Endothelial cell of umbilical vein (primary cell): ENCODE measurements around the gene SPOPL. TPM values are rescaled to one million over a fixed set of nuclear protein-coding genes. Genes with fewer than 3 reads are reported as not detected.

Experiments
- BruUV-seq: library from RNA; stranded (reverse); fragments of 400-500 nt; replicated peaks from 2 replicates; lab custom pipeline; 2021; lab: Mats Ljungman, UMichigan
- CTCF ChIA-PET: fragments of 300-600, 350-600 bp; sonication (Branson Sonifier 250); formaldehyde crosslinking; loops from one replicate; lab custom pipeline; 2021; ENCODE audit warnings: antibody characterized with exemption, inconsistent platforms; lab: Charles Lee
- POLR2A ChIA-PET: fragments of 300-600, 350-600 bp; sonication (Branson Sonifier 250); formaldehyde crosslinking; loops from one replicate; lab custom pipeline; 2021; ENCODE audit warnings: antibody characterized with exemption, inconsistent platforms; lab: Charles Lee
- DNase-seq: peaks from one replicate; pipeline ENCODE4 v3.0.0-alpha.2; 2011; ENCODE audit warnings: low read depth, low spot score
- FAIRE-seq: peaks from 2 replicates; lab custom pipeline; 2011; peaks lifted over from hg19 to GRCh38; lab: Jason Lieb, UNC
- H2AFZ ChIP-seq: 2 replicates; pipeline ENCODE4 v1.6.0; 2012; ENCODE audit warnings: low read depth, low read length, control low read depth, inconsistent platforms
- H3K27ac ChIP-seq: 2 replicates; pipeline ENCODE4 v1.5.1; 2011; ENCODE audit warnings: low read depth, mild to moderate bottlenecking, control low read depth, low read length, moderate library complexity; ENCODE audit not compliant: insufficient read depth
- H3K27me3 ChIP-seq, 2 experiments: 2 replicates each; pipeline versions ENCODE4 v1.6.0 to v1.6.1; 2011; ENCODE audit warnings: low read length in 2 of 2, mixed read lengths in 1 of 2; ENCODE audit not compliant: control insufficient read depth in 2 of 2, insufficient read depth in 2 of 2
- H3K36me3 ChIP-seq, 2 experiments: 2 replicates in 1 of 2; 3 replicates in 1 of 2; pipeline ENCODE4 v1.5.1; 2011; ENCODE audit warnings: low read length in 2 of 2, mild to moderate bottlenecking in 1 of 2, moderate library complexity in 1 of 2; ENCODE audit not compliant: control insufficient read depth in 2 of 2, insufficient read depth in 2 of 2; ENCODE audit errors: extremely low read depth in 1 of 2
- H3K4me1 ChIP-seq: 3 replicates; pipeline ENCODE4 v1.5.1; 2011; ENCODE audit warnings: mild to moderate bottlenecking, low read length; ENCODE audit not compliant: control insufficient read depth, insufficient read depth; ENCODE audit errors: extremely low read depth
- H3K4me2 ChIP-seq: 2 replicates; pipeline ENCODE4 v1.6.1; 2011; ENCODE audit warnings: low read length, control low read depth, mixed read lengths; ENCODE audit not compliant: insufficient read depth
- H3K4me3 ChIP-seq, 3 experiments: fragments of 200-600 bp in 1 of 3; sonication (generic), shearing (Covaris generic) in 1 of 3; replicated peaks in 1 of 3; 2 replicates each; pipeline ENCODE4 v1.5.1; 2011 to 2016; ENCODE audit warnings: control low read depth in 3 of 3, low read length in 3 of 3, mild to moderate bottlenecking in 2 of 3, inconsistent platforms in 1 of 3, low read depth in 1 of 3, moderate library complexity in 1 of 3; ENCODE audit not compliant: insufficient read depth in 1 of 3
- H3K79me2 ChIP-seq: 2 replicates; pipeline ENCODE4 v1.6.0; 2012; ENCODE audit warnings: low read length, inconsistent platforms; ENCODE audit not compliant: control insufficient read depth, insufficient read depth
- H3K9ac ChIP-seq: replicated peaks from 2 replicates; pipeline ENCODE3; 2011; ENCODE audit warnings: low read length, control low read depth; ENCODE audit not compliant: insufficient read depth; ENCODE audit errors: extremely low read depth
- H3K9me1 ChIP-seq: replicated peaks from 3 replicates; pipeline ENCODE4 v1.6.0; 2011; ENCODE audit warnings: mild to moderate bottlenecking, low read length; ENCODE audit not compliant: control insufficient read depth, insufficient read depth; ENCODE audit errors: extremely low read depth
- H3K9me3 ChIP-seq: replicated peaks from 2 replicates; pipeline ENCODE4 v1.5.1; 2012; ENCODE audit warnings: low read length, inconsistent platforms; ENCODE audit not compliant: control insufficient read depth, insufficient read depth
- H4K20me1 ChIP-seq: replicated peaks from 2 replicates; pipeline ENCODE3; 2011; ENCODE audit warnings: mild to moderate bottlenecking, low read length; ENCODE audit not compliant: control insufficient read depth, insufficient read depth; ENCODE audit errors: extremely low read depth
- CTCF ChIP-seq, 2 donors: IDR thresholded peaks; 1 replicate in 1 of 2; 2 replicates in 1 of 2; pipeline ENCODE4 v1.5.1; 2011; ENCODE audit warnings: low read length in 2 of 2, mild to moderate bottlenecking in 2 of 2, moderate library complexity in 2 of 2, control low read depth in 1 of 2, inconsistent platforms in 1 of 2, low read depth in 1 of 2; ENCODE audit not compliant: insufficient read depth in 1 of 2; ENCODE audit errors: extremely low read depth in 1 of 2
- EZH2 ChIP-seq: IDR thresholded peaks from 2 replicates; pipeline ENCODE4 v1.6.1; 2012; ENCODE audit warnings: borderline replicate concordance, low read depth, mild to moderate bottlenecking, moderate library complexity, low read length, inconsistent platforms; ENCODE audit not compliant: severe bottlenecking
- FOS ChIP-seq: IDR thresholded peaks from 2 replicates; pipeline ENCODE4 v1.6.1; 2011; ENCODE audit warnings: mild to moderate bottlenecking, low read length, moderate library complexity, borderline replicate concordance; ENCODE audit not compliant: insufficient read depth
- GATA2 ChIP-seq: IDR thresholded peaks from 2 replicates; pipeline ENCODE4 v1.7.0; 2011; ENCODE audit warnings: low read depth, mild to moderate bottlenecking, moderate library complexity, mixed read lengths, low read length; ENCODE audit not compliant: insufficient read length, insufficient read depth
- JUN ChIP-seq: IDR thresholded peaks from 2 replicates; pipeline ENCODE4 v1.6.1; 2011; ENCODE audit warnings: borderline replicate concordance, low read depth; ENCODE audit not compliant: insufficient read length, insufficient read depth
- MAX ChIP-seq: IDR thresholded peaks from 2 replicates; pipeline ENCODE4 v1.6.1; 2011; ENCODE audit not compliant: insufficient read depth, insufficient read length
- MYC ChIP-seq: IDR thresholded peaks from one replicate; pipeline ENCODE4 v1.6.1; 2011; ENCODE audit warnings: mild to moderate bottlenecking, low read depth, low read length
- POLR2A ChIP-seq: IDR thresholded peaks from 2 replicates; pipeline ENCODE4 v1.6.1; 2012; ENCODE audit warnings: low read depth, mild to moderate bottlenecking, control low read depth, low read length
- POLR2AphosphoS5 ChIP-seq: IDR thresholded peaks from 2 replicates; pipeline ENCODE4 v1.6.1; 2012; ENCODE audit warnings: low read depth, mild to moderate bottlenecking, control low read depth, low read length, moderate library complexity; ENCODE audit not compliant: insufficient read depth
- dilution Hi-C: fragments of 300-500 bp; cut with MboI; formaldehyde crosslinking; loops from one replicate; pipeline ENCODE4 v1.15.0; 2019; ENCODE audit warnings: low sequenced_read_pairs; ENCODE audit not compliant: extremely low pct_ligation_motif_present
- intact Hi-C: fragments of 100-400 bp; cut with micrococcal nuclease; formaldehyde crosslinking; loops from one replicate; pipeline ENCODE4 v1.10.0; 2022
- polyA plus RNA-seq, 4 experiments: library from polyadenylated mRNA; depleted of rRNA in 3 of 4; stranded (reverse) in 3 of 4; unstranded in 1 of 4; fragments of >200 nt; gene quantifications; 2 replicates each; pipeline versions ENCODE4 v1.2.1 to v1.2.3, GENCODE V29; 2011 to 2012; ENCODE audit warnings: missing spikeins in 1 of 4
- total RNA-seq: library from RNA; stranded (reverse); gene quantifications from 2 replicates; pipeline ENCODE4 v1.2.3, GENCODE V29; 2021

SPOPL gene
- total and polyA plus RNA-seq, 2 donors (not counting 3 experiments of a cell fraction or from before 2014, with no cell fraction given), result 3.1 to 17.4 TPM

- Histone ChIP-seq H3K4me3 (no peak overlapping the region), H3K79me2 (peaks cover 79% of the 10 kb centered on the region), H3K9ac (no peak overlapping the region), H3K9me3 (no peaks in the 10 kb centered on the region), H4K20me1 (peaks cover 4% of the 10 kb centered on the region), H3K4me1 (peaks cover 18% of the 10 kb centered on the region), H3K27ac (no peak overlapping the region), H3K36me3 (no peaks in the 10 kb centered on the region), H3K4me2 (no peak overlapping the region), H2AFZ (no peak overlapping the region), H3K9me1 (no peaks in the 10 kb centered on the region), H3K27me3 (no peaks in the 10 kb centered on the region)
- no TSS peak for BruUV-seq
- intact Hi-C loops, result loop anchor here (10.0 kb wide), 2 partner anchors 232 to 278 kb away; partner anchors contain the start of gene NXPH2
- DNase-seq, result no peak
- TF ChIP-seq POLR2AphosphoS5, result no peak
- TF ChIP-seq MAX, result no peak
- no peak for TF ChIP-seq MYC
- no peak for TF ChIP-seq GATA2
- no peak for TF ChIP-seq JUN
- TF ChIP-seq EZH2, result no peak
- TF ChIP-seq CTCF (IDR thresholded peaks at IDR 0.05; ENCODE audit: extremely low read depth in 1 of 2, insufficient read depth in 1 of 2, low read depth in 1 of 2, low read length in 2 of 2), result no peak
- TF ChIP-seq FOS, result no peak
- TF ChIP-seq POLR2A, result no peak
- ChIA-PET POLR2A (no interaction called here), CTCF (interaction anchor here (0.6 kb wide), 1 partner anchor 12 kb away, joined by 3 read pairs; no protein-coding TSS in a partner anchor)
- dilution Hi-C loops, result no loop called here
- FAIRE-seq, result no peak
Observed at GRCh38 chr2:138507267-138507666, 5.7 kb downstream of the SPOPL start.
